ENCODE measurements around the gene NFATC2. TPM values are rescaled to one million over a fixed set of nuclear protein-coding genes. Genes with fewer than 3 reads are reported as not detected.

NFATC2 gene
- polyA plus RNA-seq, 1 of the 3 experiments (the other 2 are of a cell fraction): 0.36 TPM

- no peaks in the 10 kb centered on the region for H3K79me2 ChIP-seq (ENCODE audit: insufficient read depth)
- no peaks in the 10 kb centered on the region for H3K36me3 ChIP-seq (replicated peaks in 1 of 2; ENCODE audit: control insufficient read depth in 1 of 2, insufficient read depth in 2 of 2, low read length in 1 of 2)
- H3K4me2 ChIP-seq: peak overlapping the region; percentile 29; the same call in 1 of the 2 replicates
- CTCF ChIA-PET: interaction anchor here (0.6 to 1.6 kb wide), 5 partner anchors 9 to 600 kb away, joined by 3 to 5 read pairs (median 3); no protein-coding TSS in a partner anchor
- no peak for DNase-seq
- peaks cover 22% of the 10 kb centered on the region for H3F3A ChIP-seq (replicated peaks; ENCODE audit: insufficient read depth)
- no peak overlapping the region for H2AFZ ChIP-seq (ENCODE audit: low read depth)
- no peaks in the 10 kb centered on the region for H3K27me3 ChIP-seq (ENCODE audit: insufficient read depth)
- no peak overlapping the region for H3K4me3 ChIP-seq (ENCODE audit: low read depth in 2 of 2, low read length in 1 of 2)
- WGBS (ENCODE audit: low lambda C conversion rate): 27% methylated on average over 8 of the region's 8 CpGs
- peak overlapping the region; percentile 36; the same call in 1 of the 2 replicates for H3K9ac ChIP-seq
- POLR2A ChIA-PET: no interaction called here
- H4K20me1 ChIP-seq (ENCODE audit: insufficient read depth): no peaks in the 10 kb centered on the region
- H3K9me3 ChIP-seq: no peaks in the 10 kb centered on the region
- peaks cover 4 to 7% of the 10 kb centered on the region in 2 experiments; a peak in 3 of 4 replicates for H3K4me1 ChIP-seq (ENCODE audit: control insufficient read depth in 1 of 2, insufficient read depth in 2 of 2, low read depth in 1 of 2, low read length in 1 of 2)
- H3K9me2 ChIP-seq: no peaks in the 10 kb centered on the region
- peak overlapping the region in 1 of 2 experiments; percentile 95; a peak in 2 of 4 replicates for H3K27ac ChIP-seq (ENCODE audit: low read depth in 2 of 2, low read length in 1 of 2)
- TF ChIP-seq, protein P1, sequence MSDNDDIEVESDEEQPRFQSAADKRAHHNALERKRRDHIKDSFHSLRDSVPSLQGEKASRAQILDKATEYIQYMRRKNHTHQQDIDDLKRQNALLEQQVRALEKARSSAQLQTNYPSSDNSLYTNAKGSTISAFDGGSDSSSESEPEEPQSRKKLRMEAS (IDR thresholded peaks at IDR 0.05; ENCODE audit: low read depth): no peak
- no peak for TF ChIP-seq POLR2AphosphoS5 (IDR thresholded peaks at IDR 0.05; ENCODE audit: low read depth, low read length)
- TF ChIP-seq TEAD4 (IDR thresholded peaks at IDR 0.05; ENCODE audit: borderline replicate concordance, insufficient read depth): no peak
- TF ChIP-seq, protein P2, sequence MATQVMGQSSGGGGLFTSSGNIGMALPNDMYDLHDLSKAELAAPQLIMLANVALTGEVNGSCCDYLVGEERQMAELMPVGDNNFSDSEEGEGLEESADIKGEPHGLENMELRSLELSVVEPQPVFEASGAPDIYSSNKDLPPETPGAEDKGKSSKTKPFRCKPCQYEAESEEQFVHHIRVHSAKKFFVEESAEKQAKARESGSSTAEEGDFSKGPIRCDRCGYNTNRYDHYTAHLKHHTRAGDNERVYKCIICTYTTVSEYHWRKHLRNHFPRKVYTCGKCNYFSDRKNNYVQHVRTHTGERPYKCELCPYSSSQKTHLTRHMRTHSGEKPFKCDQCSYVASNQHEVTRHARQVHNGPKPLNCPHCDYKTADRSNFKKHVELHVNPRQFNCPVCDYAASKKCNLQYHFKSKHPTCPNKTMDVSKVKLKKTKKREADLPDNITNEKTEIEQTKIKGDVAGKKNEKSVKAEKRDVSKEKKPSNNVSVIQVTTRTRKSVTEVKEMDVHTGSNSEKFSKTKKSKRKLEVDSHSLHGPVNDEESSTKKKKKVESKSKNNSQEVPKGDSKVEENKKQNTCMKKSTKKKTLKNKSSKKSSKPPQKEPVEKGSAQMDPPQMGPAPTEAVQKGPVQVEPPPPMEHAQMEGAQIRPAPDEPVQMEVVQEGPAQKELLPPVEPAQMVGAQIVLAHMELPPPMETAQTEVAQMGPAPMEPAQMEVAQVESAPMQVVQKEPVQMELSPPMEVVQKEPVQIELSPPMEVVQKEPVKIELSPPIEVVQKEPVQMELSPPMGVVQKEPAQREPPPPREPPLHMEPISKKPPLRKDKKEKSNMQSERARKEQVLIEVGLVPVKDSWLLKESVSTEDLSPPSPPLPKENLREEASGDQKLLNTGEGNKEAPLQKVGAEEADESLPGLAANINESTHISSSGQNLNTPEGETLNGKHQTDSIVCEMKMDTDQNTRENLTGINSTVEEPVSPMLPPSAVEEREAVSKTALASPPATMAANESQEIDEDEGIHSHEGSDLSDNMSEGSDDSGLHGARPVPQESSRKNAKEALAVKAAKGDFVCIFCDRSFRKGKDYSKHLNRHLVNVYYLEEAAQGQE (IDR thresholded peaks at IDR 0.05; ENCODE audit: low read depth, low read length): no peak
- 0 out of 2 replicates have a peak, but pooled peaks have one; percentile 15 for TF ChIP-seq PBX3 (IDR thresholded peaks at IDR 0.05)
- TF ChIP-seq, protein P3, sequence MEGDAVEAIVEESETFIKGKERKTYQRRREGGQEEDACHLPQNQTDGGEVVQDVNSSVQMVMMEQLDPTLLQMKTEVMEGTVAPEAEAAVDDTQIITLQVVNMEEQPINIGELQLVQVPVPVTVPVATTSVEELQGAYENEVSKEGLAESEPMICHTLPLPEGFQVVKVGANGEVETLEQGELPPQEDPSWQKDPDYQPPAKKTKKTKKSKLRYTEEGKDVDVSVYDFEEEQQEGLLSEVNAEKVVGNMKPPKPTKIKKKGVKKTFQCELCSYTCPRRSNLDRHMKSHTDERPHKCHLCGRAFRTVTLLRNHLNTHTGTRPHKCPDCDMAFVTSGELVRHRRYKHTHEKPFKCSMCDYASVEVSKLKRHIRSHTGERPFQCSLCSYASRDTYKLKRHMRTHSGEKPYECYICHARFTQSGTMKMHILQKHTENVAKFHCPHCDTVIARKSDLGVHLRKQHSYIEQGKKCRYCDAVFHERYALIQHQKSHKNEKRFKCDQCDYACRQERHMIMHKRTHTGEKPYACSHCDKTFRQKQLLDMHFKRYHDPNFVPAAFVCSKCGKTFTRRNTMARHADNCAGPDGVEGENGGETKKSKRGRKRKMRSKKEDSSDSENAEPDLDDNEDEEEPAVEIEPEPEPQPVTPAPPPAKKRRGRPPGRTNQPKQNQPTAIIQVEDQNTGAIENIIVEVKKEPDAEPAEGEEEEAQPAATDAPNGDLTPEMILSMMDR (IDR thresholded peaks at IDR 0.05): no peak
- no peak for TF ChIP-seq RFX5 (IDR thresholded peaks at IDR 0.05; ENCODE audit: low read length)
- TF ChIP-seq EZH2phosphoT487 (IDR thresholded peaks at IDR 0.05; ENCODE audit: borderline replicate concordance, low read depth): no peak
- 0 out of 4 replicates have a peak, but pooled peaks of 1 of the 2 experiments have one; percentile 18 for TF ChIP-seq EP300 (IDR thresholded peaks at IDR 0.05; ENCODE audit: borderline replicate concordance in 1 of 2, low read depth in 1 of 2, low read length in 1 of 2)
- TF ChIP-seq IRF3 (IDR thresholded peaks at IDR 0.05; ENCODE audit: low read depth, low read length): no peak
- no peak for TF ChIP-seq RCOR1 (IDR thresholded peaks at IDR 0.05; ENCODE audit: low read length)
- no peak for TF ChIP-seq SIN3A (IDR thresholded peaks at IDR 0.05; ENCODE audit: borderline replicate concordance, low read depth, low read length)
- no peak for TF ChIP-seq FOXM1 (IDR thresholded peaks at IDR 0.05; ENCODE audit: low read depth)
- no peak for TF ChIP-seq YY1 (IDR thresholded peaks at IDR 0.05; ENCODE audit: low read depth)
- no peak for TF ChIP-seq ZBTB33 (IDR thresholded peaks at IDR 0.05; ENCODE audit: borderline replicate concordance, low read depth)
- no peak for TF ChIP-seq USF2 (IDR thresholded peaks at IDR 0.05; ENCODE audit: borderline replicate concordance, low read depth, low read length)
- TF ChIP-seq TCF12 (IDR thresholded peaks at IDR 0.05): peak; percentile 79
- no peak for TF ChIP-seq NRF1 (IDR thresholded peaks at IDR 0.05; ENCODE audit: low read depth, low read length)
- peak; percentile 38; the same call in 1 of the 2 replicates for TF ChIP-seq FOSL2 (IDR thresholded peaks at IDR 0.05; ENCODE audit: borderline replicate concordance, low read depth)
- TF ChIP-seq, protein P4, sequence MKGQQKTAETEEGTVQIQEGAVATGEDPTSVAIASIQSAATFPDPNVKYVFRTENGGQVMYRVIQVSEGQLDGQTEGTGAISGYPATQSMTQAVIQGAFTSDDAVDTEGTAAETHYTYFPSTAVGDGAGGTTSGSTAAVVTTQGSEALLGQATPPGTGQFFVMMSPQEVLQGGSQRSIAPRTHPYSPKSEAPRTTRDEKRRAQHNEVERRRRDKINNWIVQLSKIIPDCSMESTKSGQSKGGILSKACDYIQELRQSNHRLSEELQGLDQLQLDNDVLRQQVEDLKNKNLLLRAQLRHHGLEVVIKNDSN (IDR thresholded peaks at IDR 0.05; ENCODE audit: borderline replicate concordance, low read depth): no peak
Observed at GRCh38 chr20:51345601-51346101, 196.9 kb downstream of the NFATC2 start.
